Osteoblast (primary cell): ENCODE results near the gene GDI2. TPM values are rescaled to one million over a fixed set of nuclear protein-coding genes. Genes with fewer than 3 reads are reported as not detected.
"Not testable (repeated sequence)": the region's sequence is repeated elsewhere in the genome, so short reads cannot be mapped to it uniquely, and the experiment has no call there.

ENCODE experiments used
- DNase-seq: peaks from one replicate; pipeline ENCODE4 v3.0.0; 2011; ENCODE audit warnings: low spot score, mixed read lengths; ENCODE audit not compliant: insufficient read length; ENCODE audit errors: missing footprints
- H2AFZ ChIP-seq: 2 replicates; pipeline ENCODE4 v1.6.0; 2011; ENCODE audit warnings: mild to moderate bottlenecking, low read length
- H3K27ac ChIP-seq: 2 replicates; pipeline ENCODE4 v1.5.1; 2011; ENCODE audit warnings: mild to moderate bottlenecking, low read depth, low read length, moderate library complexity
- H3K27me3 ChIP-seq: 2 replicates; pipeline ENCODE4 v1.6.0; 2012; ENCODE audit warnings: mild to moderate bottlenecking, control low read depth, inconsistent platforms, low read length, moderate library complexity; ENCODE audit not compliant: insufficient read depth
- H3K36me3 ChIP-seq: 2 replicates; pipeline ENCODE4 v1.5.1; 2011; ENCODE audit warnings: mild to moderate bottlenecking, low read length, control low read depth, moderate library complexity; ENCODE audit not compliant: insufficient read depth
- H3K4me1 ChIP-seq: 2 replicates; pipeline ENCODE4 v1.5.1; 2011; ENCODE audit warnings: mild to moderate bottlenecking, low read length, control low read depth, moderate library complexity; ENCODE audit not compliant: insufficient read depth
- H3K4me2 ChIP-seq: 2 replicates; pipeline ENCODE4 v1.6.0; 2011; ENCODE audit warnings: mild to moderate bottlenecking, low read length; ENCODE audit not compliant: insufficient read depth
- H3K4me3 ChIP-seq: fragments of 200-600 bp; sonication (generic); 3 replicates; pipeline ENCODE4 v1.5.1; 2012; ENCODE audit warnings: mild to moderate bottlenecking, low read length, inconsistent platforms; ENCODE audit not compliant: insufficient read depth
- H3K79me2 ChIP-seq: 2 replicates; pipeline ENCODE4 v1.6.0; 2012; ENCODE audit warnings: mild to moderate bottlenecking, low read length, control low read depth, inconsistent platforms; ENCODE audit not compliant: insufficient read depth
- H3K9me3 ChIP-seq: 2 replicates; pipeline ENCODE4 v1.5.1; 2011; ENCODE audit warnings: low read depth, low read length, control low read depth
- H4K20me1 ChIP-seq: 2 replicates; pipeline ENCODE4 v1.6.0; 2012; ENCODE audit warnings: mild to moderate bottlenecking, low read length, control low read depth; ENCODE audit not compliant: insufficient read depth
- CTCF ChIP-seq: IDR thresholded peaks from 2 replicates; pipeline ENCODE4 v1.5.1; 2011; ENCODE audit warnings: mild to moderate bottlenecking, low read depth, low read length, moderate library complexity; ENCODE audit errors: extremely low read depth
- total RNA-seq: library from RNA; depleted of rRNA; stranded (reverse); fragments of >200 nt; gene quantifications from 2 replicates; pipeline ENCODE4 v1.2.3, GENCODE V29; 2012

The GDI2 gene
- total RNA-seq, 1 donor = 684 TPM

GRCh38 chr10:5828725-5829124 is 15.5 kb upstream of the GDI2 start:
- Histone ChIP-seq H3K27ac (no peak overlapping the region), H3K4me3 (no peak overlapping the region), H3K4me1 (no peaks in the 10 kb centered on the region), H2AFZ (no peak overlapping the region), H3K9me3 (no peaks in the 10 kb centered on the region), H3K36me3 (no peaks in the 10 kb centered on the region), H4K20me1 (no peaks in the 10 kb centered on the region), H3K27me3 (no peaks in the 10 kb centered on the region), H3K4me2 (no peak overlapping the region), H3K79me2 (no peaks in the 10 kb centered on the region)
- no peak for DNase-seq
- TF ChIP-seq CTCF = no peak

- no peaks in the 10 kb centered on the region for H3K79me2 ChIP-seq
- no peak overlapping the region for H2AFZ ChIP-seq
- no peaks in the 10 kb centered on the region for H3K4me1 ChIP-seq
- H3K4me3 ChIP-seq = no peak overlapping the region
- H3K4me2 ChIP-seq = no peak overlapping the region
- no peaks in the 10 kb centered on the region for H3K36me3 ChIP-seq
- H3K27ac ChIP-seq = no peak overlapping the region
- no peaks in the 10 kb centered on the region for H3K27me3 ChIP-seq
- H3K9me3 ChIP-seq = no peaks in the 10 kb centered on the region
- TF ChIP-seq CTCF = no peak
- no peak for DNase-seq
- H4K20me1 ChIP-seq = no peaks in the 10 kb centered on the region
These were observed 14.6 kb upstream of the GDI2 start for GRCh38 chr10:5827841-5828240.

- DNase-seq, H3K27ac ChIP-seq, H3K36me3 ChIP-seq, H3K4me2 ChIP-seq, H3K79me2 ChIP-seq, H2AFZ ChIP-seq, H4K20me1 ChIP-seq, H3K4me1 ChIP-seq, H3K9me3 ChIP-seq, H3K27me3 ChIP-seq, H3K4me3 ChIP-seq: not testable (repeated sequence)
These were observed 13.3 kb upstream of the GDI2 start for GRCh38 chr10:5826511-5826910.

GRCh38 chr10:5818894-5819293 is 5.7 kb upstream of the GDI2 start:
- H3K4me3 ChIP-seq = no peak overlapping the region
- H3K27me3 ChIP-seq = no peaks in the 10 kb centered on the region
- H3K36me3 ChIP-seq = no peaks in the 10 kb centered on the region
- no peak overlapping the region for H3K27ac ChIP-seq
- H3K4me1 ChIP-seq = peaks cover 9% of the 10 kb centered on the region
- H2AFZ ChIP-seq = no peak overlapping the region
- no peaks in the 10 kb centered on the region for H3K9me3 ChIP-seq
- no peak overlapping the region for H3K4me2 ChIP-seq
- no peak for DNase-seq
- no peaks in the 10 kb centered on the region for H4K20me1 ChIP-seq
- peaks cover 7% of the 10 kb centered on the region for H3K79me2 ChIP-seq
- TF ChIP-seq CTCF = no peak

GRCh38 chr10:5818048-5818331 is 4.8 kb upstream of the GDI2 start:
- H3K4me2 ChIP-seq = no peak overlapping the region
- H3K79me2 ChIP-seq = peaks cover 10% of the 10 kb centered on the region
- DNase-seq = no peak
- H3K36me3 ChIP-seq = no peaks in the 10 kb centered on the region
- TF ChIP-seq CTCF = no peak
- H3K27me3 ChIP-seq = no peaks in the 10 kb centered on the region
- H3K4me1 ChIP-seq = peaks cover 11% of the 10 kb centered on the region
- H3K27ac ChIP-seq = no peak overlapping the region
- no peaks in the 10 kb centered on the region for H4K20me1 ChIP-seq
- no peak overlapping the region for H3K4me3 ChIP-seq
- no peak overlapping the region for H2AFZ ChIP-seq
- no peaks in the 10 kb centered on the region for H3K9me3 ChIP-seq
